Measurements from ENCODE around the gene OR52M1.

Gene OR52M1, protein sequence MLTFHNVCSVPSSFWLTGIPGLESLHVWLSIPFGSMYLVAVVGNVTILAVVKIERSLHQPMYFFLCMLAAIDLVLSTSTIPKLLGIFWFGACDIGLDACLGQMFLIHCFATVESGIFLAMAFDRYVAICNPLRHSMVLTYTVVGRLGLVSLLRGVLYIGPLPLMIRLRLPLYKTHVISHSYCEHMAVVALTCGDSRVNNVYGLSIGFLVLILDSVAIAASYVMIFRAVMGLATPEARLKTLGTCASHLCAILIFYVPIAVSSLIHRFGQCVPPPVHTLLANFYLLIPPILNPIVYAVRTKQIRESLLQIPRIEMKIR

DNA sequence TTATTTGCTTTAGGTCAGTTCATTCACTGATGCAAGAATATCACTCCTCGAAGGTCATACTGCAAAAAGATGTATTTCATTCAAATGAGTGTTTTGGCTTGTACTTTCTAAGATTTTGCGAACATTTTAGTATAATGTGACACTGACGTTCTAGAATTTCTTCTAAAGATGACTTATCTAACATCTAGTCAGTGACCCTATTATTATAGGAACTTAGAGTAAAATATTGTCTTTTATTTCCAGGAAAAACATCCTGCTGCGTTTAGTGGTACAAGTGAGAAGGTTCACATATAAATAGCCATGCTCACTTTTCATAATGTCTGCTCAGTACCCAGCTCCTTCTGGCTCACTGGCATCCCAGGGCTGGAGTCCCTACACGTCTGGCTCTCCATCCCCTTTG is at the start of gene OR52M1:
OR52M1 (plus strand) TSS at position 301 of the 400 bp plus-strand sequence; CDS start at position 301, 0 bp downstream.
- no peak within 1 kb of the TSS for H3K4me3 ChIP-seq (ENCODE audit: control insufficient read depth, low read depth, low read length)
- DNase-seq (ENCODE audit: low read depth), result no peak
- TF ChIP-seq, protein P1, sequence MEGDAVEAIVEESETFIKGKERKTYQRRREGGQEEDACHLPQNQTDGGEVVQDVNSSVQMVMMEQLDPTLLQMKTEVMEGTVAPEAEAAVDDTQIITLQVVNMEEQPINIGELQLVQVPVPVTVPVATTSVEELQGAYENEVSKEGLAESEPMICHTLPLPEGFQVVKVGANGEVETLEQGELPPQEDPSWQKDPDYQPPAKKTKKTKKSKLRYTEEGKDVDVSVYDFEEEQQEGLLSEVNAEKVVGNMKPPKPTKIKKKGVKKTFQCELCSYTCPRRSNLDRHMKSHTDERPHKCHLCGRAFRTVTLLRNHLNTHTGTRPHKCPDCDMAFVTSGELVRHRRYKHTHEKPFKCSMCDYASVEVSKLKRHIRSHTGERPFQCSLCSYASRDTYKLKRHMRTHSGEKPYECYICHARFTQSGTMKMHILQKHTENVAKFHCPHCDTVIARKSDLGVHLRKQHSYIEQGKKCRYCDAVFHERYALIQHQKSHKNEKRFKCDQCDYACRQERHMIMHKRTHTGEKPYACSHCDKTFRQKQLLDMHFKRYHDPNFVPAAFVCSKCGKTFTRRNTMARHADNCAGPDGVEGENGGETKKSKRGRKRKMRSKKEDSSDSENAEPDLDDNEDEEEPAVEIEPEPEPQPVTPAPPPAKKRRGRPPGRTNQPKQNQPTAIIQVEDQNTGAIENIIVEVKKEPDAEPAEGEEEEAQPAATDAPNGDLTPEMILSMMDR (IDR thresholded peaks at IDR 0.05; ENCODE audit: control insufficient read depth, insufficient read depth, low read depth, low read length, missing control alignments), result no peak

DNA sequence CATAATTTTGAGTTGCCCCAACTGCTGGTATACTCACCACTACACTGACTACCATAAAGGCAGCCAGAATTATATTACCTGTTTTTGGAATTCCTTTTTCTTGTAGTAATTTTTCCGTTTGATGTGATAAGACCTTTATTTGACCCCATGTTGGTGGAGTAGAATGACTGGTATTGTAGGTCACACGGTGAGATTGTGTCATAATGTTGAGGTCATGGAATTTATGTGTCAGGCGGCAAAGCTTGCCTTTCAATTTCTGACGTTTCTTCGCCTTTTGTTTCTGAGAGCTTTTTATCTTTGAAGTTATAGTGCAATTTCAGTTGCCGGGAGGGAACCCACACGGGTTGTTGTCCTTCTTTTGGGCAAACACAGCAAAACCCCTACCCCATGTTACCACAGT is 49.5 kb upstream of the OR52M1 start:
- DNase-seq (ENCODE audit: low read depth), result no peak
- H3K4me3 ChIP-seq (ENCODE audit: control insufficient read depth, low read depth, low read length), result no peak overlapping the region
- TF ChIP-seq, protein P1 (IDR thresholded peaks at IDR 0.05; ENCODE audit: control insufficient read depth, insufficient read depth, low read depth, low read length, missing control alignments), result no peak

DNA sequence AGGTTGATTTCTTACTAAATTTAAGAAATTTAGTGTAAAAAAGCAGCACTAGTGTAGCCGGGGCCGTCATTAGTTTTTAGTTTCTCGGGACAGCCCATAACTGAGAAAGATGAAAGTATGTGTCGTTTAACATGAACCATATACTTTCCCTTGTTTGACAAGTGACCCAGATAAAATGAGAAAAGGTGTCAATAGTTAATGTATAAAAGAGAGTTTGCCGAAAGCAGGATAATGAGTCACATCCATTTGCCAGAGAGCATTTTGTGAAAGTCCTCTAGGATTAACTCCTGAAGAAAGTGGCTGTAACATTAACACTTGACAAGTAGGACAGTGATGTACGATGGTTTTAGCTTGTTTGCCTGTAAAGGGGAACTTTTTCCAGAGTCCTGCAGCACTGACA is 49.0 kb upstream of the OR52M1 start:
- H3K4me3 ChIP-seq (ENCODE audit: control insufficient read depth, low read depth, low read length), result no peak overlapping the region
- TF ChIP-seq, protein P1 (IDR thresholded peaks at IDR 0.05; ENCODE audit: control insufficient read depth, insufficient read depth, low read depth, low read length, missing control alignments), result no peak
- DNase-seq (ENCODE audit: low read depth), result no peak

DNA sequence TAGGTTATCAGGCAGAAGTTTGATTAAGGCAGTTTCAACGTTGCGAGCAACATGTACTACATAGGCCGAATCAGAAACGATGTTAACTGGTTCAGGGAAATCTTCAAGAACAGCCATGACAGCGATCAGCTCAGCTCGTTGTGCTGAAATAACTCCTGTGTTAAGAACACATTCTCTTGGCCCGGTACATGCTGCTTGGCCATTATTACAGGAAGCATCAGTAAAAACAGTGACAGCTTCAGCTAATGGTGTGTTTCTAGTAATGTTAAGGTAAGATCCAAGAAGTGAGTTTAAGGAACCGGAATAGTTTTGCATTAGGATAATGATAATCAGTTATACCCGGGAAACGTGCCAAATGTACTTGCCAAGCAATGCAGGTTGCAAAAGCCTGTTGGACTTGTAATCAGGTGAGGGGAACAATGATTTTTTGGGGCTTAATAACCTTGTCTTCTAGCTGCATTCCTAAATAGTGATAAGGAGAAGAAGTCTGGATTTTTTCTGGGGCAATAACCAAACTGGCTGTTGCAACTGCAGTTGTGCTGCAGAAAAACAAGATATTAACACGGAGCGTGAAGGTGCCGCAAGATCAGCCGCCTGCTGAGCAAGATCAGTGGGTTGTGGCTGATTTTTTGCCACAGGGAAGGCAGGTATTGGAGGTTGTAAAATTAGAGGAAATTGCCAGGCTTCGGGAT is 48.3 kb upstream of the OR52M1 start:
- no peak overlapping the region for H3K4me3 ChIP-seq (ENCODE audit: control insufficient read depth, low read depth, low read length)
- TF ChIP-seq, protein P1 (IDR thresholded peaks at IDR 0.05; ENCODE audit: control insufficient read depth, insufficient read depth, low read depth, low read length, missing control alignments), result no peak
- no peak for DNase-seq (ENCODE audit: low read depth)

DNA sequence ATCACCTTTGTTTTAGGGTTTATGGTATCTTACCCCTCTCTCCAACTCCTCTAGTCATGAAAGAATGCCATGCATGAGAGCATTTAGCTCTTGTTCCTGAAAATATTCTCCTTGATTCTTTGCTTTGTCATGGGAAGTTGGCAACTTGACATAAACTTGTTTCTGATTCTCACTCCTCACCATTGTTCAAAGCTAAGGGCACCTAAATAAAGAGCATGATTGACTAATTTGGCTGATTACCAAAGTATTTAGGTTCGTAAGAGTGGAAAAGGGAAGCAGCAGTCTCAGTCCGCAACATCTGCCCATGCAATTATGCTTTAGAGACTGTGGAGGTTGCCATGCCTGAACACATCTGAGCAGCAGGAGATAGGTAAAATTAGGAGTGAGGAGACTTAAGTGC is 36.1 kb upstream of the OR52M1 start:
- H3K4me3 ChIP-seq (ENCODE audit: control insufficient read depth, low read depth, low read length), result no peak overlapping the region
- DNase-seq (ENCODE audit: low read depth), result no peak
- TF ChIP-seq, protein P1 (IDR thresholded peaks at IDR 0.05; ENCODE audit: control insufficient read depth, insufficient read depth, low read depth, low read length, missing control alignments), result no peak

DNA sequence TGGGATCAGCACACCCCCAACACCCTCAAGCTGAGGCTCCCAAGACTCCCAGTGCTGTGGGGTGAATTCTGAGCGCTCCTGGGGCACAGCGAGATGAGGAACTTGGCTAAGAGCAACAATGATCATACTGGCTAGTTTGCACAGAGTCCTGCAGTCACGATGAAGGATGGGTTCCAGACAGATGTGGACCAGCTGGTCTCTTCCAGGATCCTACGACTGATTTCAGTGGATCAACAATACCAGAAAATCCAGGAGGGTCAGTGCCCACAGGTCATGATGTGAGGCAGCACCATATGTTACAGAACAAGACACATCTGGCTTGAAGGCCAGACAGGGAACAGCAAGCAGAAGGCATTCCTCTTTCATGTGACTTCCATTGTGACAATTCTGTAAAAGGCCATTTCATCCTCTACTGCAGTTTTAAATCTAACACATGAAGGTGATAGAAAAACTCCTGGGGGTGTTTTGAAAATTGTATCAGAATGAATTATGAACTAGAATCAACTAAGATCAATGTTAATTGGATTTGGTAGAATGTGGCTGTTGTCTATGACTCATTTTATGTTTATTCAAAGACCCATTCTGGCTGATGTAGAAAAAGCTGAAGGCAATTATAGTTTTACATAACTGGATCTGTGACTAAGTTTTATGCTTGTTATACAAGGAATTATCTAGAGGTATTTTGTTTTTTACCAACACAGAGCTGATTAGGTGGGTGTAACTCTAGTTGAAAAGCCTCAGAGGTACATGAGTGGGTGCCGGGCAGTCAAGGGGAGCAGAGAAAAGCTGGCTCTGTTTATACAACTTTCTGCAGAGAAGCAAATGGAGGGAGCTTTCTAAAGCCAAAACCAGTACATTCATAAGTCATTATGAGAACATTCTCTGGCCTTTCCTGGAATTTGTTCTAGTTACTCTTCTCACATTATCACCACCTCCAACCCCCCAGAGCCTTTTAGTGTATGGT is 33.4 kb upstream of the OR52M1 start:
- no peak for DNase-seq (ENCODE audit: low read depth)
- TF ChIP-seq, protein P1 (IDR thresholded peaks at IDR 0.05; ENCODE audit: control insufficient read depth, insufficient read depth, low read depth, low read length, missing control alignments), result no peak
- H3K4me3 ChIP-seq (ENCODE audit: control insufficient read depth, low read depth, low read length), result no peak overlapping the region

All from AG09309 (cell line).